Progenitor cell of endocrine pancreas (in vitro differentiated cells): ENCODE data around the gene CHST14. TPM values are rescaled to one million over a fixed set of nuclear protein-coding genes. Genes with fewer than 3 reads are reported as not detected.

Experiments
- DNase-seq: peaks from one replicate; pipeline ENCODE4 v3.0.0; 2021; ENCODE audit warnings: low spot score; ENCODE audit not compliant: unreplicated experiment
- H3K27ac Mint-ChIP-seq: 2 replicates; pipeline ENCODE4 v1.8.0; 2021; ENCODE audit warnings: mild to moderate bottlenecking, moderate library complexity, mixed read lengths
- H3K27me3 Mint-ChIP-seq: 2 replicates; pipeline ENCODE4 v1.8.0; 2021; ENCODE audit warnings: mixed read lengths
- H3K36me3 Mint-ChIP-seq: 2 replicates; pipeline ENCODE4 v1.8.0; 2022; ENCODE audit warnings: mixed read lengths; ENCODE audit not compliant: insufficient read depth
- H3K4me1 Mint-ChIP-seq: 2 replicates; pipeline ENCODE4 v1.8.0; 2021; ENCODE audit warnings: low read depth, mixed read lengths
- H3K4me3 Mint-ChIP-seq: 2 replicates; pipeline ENCODE4 v1.8.0; 2021; ENCODE audit warnings: low read depth, mild to moderate bottlenecking, moderate library complexity, mixed read lengths
- H3K9me3 Mint-ChIP-seq: 2 replicates; pipeline ENCODE4 v1.8.0; 2021; ENCODE audit warnings: low read depth, mixed read lengths
- total RNA-seq: library from RNA; stranded (reverse); gene quantifications from 2 replicates; pipeline ENCODE4 v1.2.1, GENCODE V29; 2021
- TF ChIP-seq, protein P1 (sequence below): fragments of 200-600 bp; sonication (generic); IDR thresholded peaks from one replicate; pipeline ENCODE4 v1.5.0; 2021; ENCODE audit warnings: antibody characterized with exemption, mild to moderate bottlenecking; ENCODE audit not compliant: unreplicated experiment

The CHST14 gene
- total RNA-seq, 1 donor from 2014 or later, result 29.1 TPM

- Mint-ChIP-seq H3K4me3 (no peak overlapping the region), H3K27ac (no peak overlapping the region), H3K36me3 (no peaks in the 10 kb centered on the region), H3K4me1 (peaks cover 13% of the 10 kb centered on the region), H3K9me3 (no peaks in the 10 kb centered on the region), H3K27me3 (peaks cover 70% of the 10 kb centered on the region)
- TF ChIP-seq, protein P1, sequence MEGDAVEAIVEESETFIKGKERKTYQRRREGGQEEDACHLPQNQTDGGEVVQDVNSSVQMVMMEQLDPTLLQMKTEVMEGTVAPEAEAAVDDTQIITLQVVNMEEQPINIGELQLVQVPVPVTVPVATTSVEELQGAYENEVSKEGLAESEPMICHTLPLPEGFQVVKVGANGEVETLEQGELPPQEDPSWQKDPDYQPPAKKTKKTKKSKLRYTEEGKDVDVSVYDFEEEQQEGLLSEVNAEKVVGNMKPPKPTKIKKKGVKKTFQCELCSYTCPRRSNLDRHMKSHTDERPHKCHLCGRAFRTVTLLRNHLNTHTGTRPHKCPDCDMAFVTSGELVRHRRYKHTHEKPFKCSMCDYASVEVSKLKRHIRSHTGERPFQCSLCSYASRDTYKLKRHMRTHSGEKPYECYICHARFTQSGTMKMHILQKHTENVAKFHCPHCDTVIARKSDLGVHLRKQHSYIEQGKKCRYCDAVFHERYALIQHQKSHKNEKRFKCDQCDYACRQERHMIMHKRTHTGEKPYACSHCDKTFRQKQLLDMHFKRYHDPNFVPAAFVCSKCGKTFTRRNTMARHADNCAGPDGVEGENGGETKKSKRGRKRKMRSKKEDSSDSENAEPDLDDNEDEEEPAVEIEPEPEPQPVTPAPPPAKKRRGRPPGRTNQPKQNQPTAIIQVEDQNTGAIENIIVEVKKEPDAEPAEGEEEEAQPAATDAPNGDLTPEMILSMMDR, result no peak
- no peak for DNase-seq
Observed at GRCh38 chr15:40510201-40510600, 39.4 kb downstream of the CHST14 start.

DNA sequence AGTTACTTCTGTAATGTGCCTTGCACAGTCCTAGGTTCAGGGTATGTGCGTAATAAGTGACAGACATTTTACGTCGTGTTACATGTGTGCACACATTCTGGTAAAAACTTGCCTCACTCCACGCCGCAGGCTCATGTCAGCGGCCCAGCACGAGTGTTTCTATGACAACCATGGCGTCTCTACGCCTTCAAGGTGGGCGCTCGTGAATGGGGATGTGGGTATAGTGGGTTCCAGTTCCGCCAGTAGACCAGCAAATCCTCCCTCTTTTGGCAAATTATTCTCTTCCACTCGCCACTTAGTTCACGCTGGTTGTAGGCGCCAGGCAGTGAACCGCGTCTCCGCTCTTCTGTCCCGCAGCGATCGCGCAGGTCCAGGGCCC is 40.3 kb downstream of the CHST14 start:
- peaks cover 13% of the 10 kb centered on the region for H3K4me1 Mint-ChIP-seq
- H3K27ac Mint-ChIP-seq, result peak overlapping the region; percentile 87
- peaks cover 70% of the 10 kb centered on the region for H3K27me3 Mint-ChIP-seq
- no peaks in the 10 kb centered on the region for H3K9me3 Mint-ChIP-seq
- H3K36me3 Mint-ChIP-seq, result no peaks in the 10 kb centered on the region
- DNase-seq, result no peak
- peak overlapping the region; percentile 83 for H3K4me3 Mint-ChIP-seq
- TF ChIP-seq, protein P1, result no peak

DNA sequence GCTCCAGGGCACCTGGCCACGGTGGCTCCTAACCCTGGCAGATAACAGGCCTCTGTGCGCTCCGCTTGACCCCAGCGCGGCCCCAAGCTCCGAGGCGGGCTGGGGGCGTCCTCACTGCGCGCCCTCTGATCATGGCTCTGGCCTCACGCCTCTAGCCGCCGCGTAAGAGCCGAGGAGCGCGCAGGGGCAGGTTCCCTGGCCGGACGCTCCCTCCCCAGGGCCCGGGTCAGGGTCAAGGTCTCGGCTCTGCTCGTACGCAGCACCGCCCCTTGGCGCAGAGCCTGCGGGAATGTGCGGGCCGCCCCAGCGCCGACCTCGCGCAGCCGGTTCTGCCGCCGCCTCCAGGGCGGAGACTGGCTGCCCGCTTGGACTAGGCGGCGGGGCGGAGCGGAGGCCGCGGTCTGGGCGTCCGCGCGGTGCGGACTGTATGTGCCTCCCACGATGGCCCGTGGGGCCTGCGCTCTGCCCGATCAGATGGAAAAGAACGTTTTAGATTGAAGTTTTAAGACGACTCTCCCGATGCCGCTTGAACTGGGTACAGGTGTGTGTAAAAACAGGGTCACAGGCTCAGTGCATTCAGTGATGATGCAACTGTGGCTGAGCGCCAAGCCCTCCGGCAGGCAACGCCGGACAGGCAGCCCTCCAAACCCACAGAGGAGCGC is 40.8 kb downstream of the CHST14 start:
- DNase-seq, result peak; percentile 57
- TF ChIP-seq, protein P1, result no peak
- Mint-ChIP-seq H3K9me3 (no peaks in the 10 kb centered on the region), H3K4me3 (peak overlapping the region; percentile 83), H3K36me3 (no peaks in the 10 kb centered on the region), H3K4me1 (peaks cover 11% of the 10 kb centered on the region), H3K27ac (peak overlapping the region; percentile 87), H3K27me3 (peaks cover 67% of the 10 kb centered on the region)

GRCh38 chr15:40512440-40512839 is 41.7 kb downstream of the CHST14 start:
- H3K4me1 Mint-ChIP-seq, result peaks cover 8% of the 10 kb centered on the region
- TF ChIP-seq, protein P1, result no peak
- no peaks in the 10 kb centered on the region for H3K9me3 Mint-ChIP-seq
- peak overlapping the region; percentile 31 for H3K27ac Mint-ChIP-seq
- H3K27me3 Mint-ChIP-seq, result peaks cover 62% of the 10 kb centered on the region
- no peaks in the 10 kb centered on the region for H3K36me3 Mint-ChIP-seq
- DNase-seq, result no peak
- H3K4me3 Mint-ChIP-seq, result peak overlapping the region; percentile 83

- no peak overlapping the region for H3K27ac Mint-ChIP-seq
- peaks cover 8% of the 10 kb centered on the region for H3K4me1 Mint-ChIP-seq
- no peak for DNase-seq
- TF ChIP-seq, protein P1, result no peak
- no peaks in the 10 kb centered on the region for H3K9me3 Mint-ChIP-seq
- no peak overlapping the region for H3K4me3 Mint-ChIP-seq
- peaks cover 51% of the 10 kb centered on the region for H3K27me3 Mint-ChIP-seq
- H3K36me3 Mint-ChIP-seq, result no peaks in the 10 kb centered on the region
Observed at GRCh38 chr15:40513609-40514008, 42.8 kb downstream of the CHST14 start.
